Lower lobe of right lung (tissue), 2 donors: ENCODE data around the gene SOBP. TPM values are rescaled to one million over a fixed set of nuclear protein-coding genes. Genes with fewer than 3 reads are reported as not detected.

Source experiments
- ATAC-seq, 2 donors: fragments of 200-7000 bp; cut with Tn5 transposase; one replicate each; pipeline ENCODE4 v1.9.1; 2020 to 2022; ENCODE audit warnings: mild to moderate bottlenecking in 2 of 2, moderate library complexity in 2 of 2
- DNase-seq: peaks from one replicate; pipeline ENCODE4 v3.0.0-alpha.2; 2020
- H3K27ac ChIP-seq: fragments of 200-600 bp; one replicate; pipeline ENCODE4 v1.8.0; 2022
- H3K27me3 ChIP-seq: fragments of 200-600 bp; one replicate; pipeline ENCODE4 v1.8.0; 2022; ENCODE audit warnings: low read depth
- H3K36me3 ChIP-seq: fragments of 200-600 bp; one replicate; pipeline ENCODE4 v1.8.0; 2022; ENCODE audit warnings: mild to moderate bottlenecking
- H3K4me1 ChIP-seq: fragments of 200-600 bp; one replicate; pipeline ENCODE4 v1.8.0; 2022
- H3K4me3 ChIP-seq: fragments of 200-600 bp; one replicate; pipeline ENCODE4 v1.8.0; 2022; ENCODE audit warnings: mild to moderate bottlenecking
- H3K9me3 ChIP-seq: fragments of 200-600 bp; one replicate; pipeline ENCODE4 v1.8.0; 2022
- CTCF ChIP-seq: fragments of 200-600 bp; IDR thresholded peaks from one replicate; pipeline ENCODE4 v1.8.0; 2022; ENCODE audit warnings: antibody characterized with exemption, mild to moderate bottlenecking
- intact Hi-C: fragments of 100-400 bp; cut with DNase I; formaldehyde crosslinking; loops from one replicate; pipeline ENCODE4 v1.11.0; 2022
- total RNA-seq: library from RNA; stranded (reverse); fragmentation: NEBNext Ultra II Directional; extraction: Animal tissue kit (Norgen Biotek cat#: 25700); gene quantifications from one replicate; pipeline ENCODE4 v1.2.1, GENCODE V29; 2021
- donor health status: DM: no; HTN: yes; CAD: no; lungs with severe emphysema.

Gene SOBP
- total RNA-seq, 1 donor from 2014 or later: 6.9 TPM

- ATAC-seq: peak; percentile 96 to 98
- Histone ChIP-seq H3K4me3 (no peak overlapping the region), H3K36me3 (no peaks in the 10 kb centered on the region), H3K27ac (no peak overlapping the region), H3K4me1 (peaks cover 17% of the 10 kb centered on the region), H3K9me3 (no peaks in the 10 kb centered on the region), H3K27me3 (no peaks in the 10 kb centered on the region)
- peak; percentile 88 for DNase-seq
- intact Hi-C loops: no loop called here
- TF ChIP-seq CTCF: peak; percentile 86
Observed at GRCh38 chr6:107674995-107675738, 185.2 kb downstream of the SOBP start.

- Histone ChIP-seq H3K4me3 (no peak overlapping the region), H3K9me3 (no peaks in the 10 kb centered on the region), H3K27ac (no peak overlapping the region), H3K27me3 (no peaks in the 10 kb centered on the region), H3K36me3 (no peaks in the 10 kb centered on the region), H3K4me1 (peaks cover 11% of the 10 kb centered on the region)
- ATAC-seq: no peak
- TF ChIP-seq CTCF: no peak
- intact Hi-C loops: no loop called here
- DNase-seq: no peak
Observed at GRCh38 chr6:107676042-107676441, 186.1 kb downstream of the SOBP start.

GRCh38 chr6:107677399-107677798 lies 187.5 kb downstream of the SOBP start:
- TF ChIP-seq CTCF: no peak
- intact Hi-C loops: no loop called here

GRCh38 chr6:107679457-107679856 lies 189.5 kb downstream of the SOBP start:
- no peak for ATAC-seq

More at GRCh38 chr6:107677399-107677798, 187.5 kb downstream of the SOBP start:
- DNase-seq: no peak
- H3K4me3 ChIP-seq: no peak overlapping the region
- no peaks in the 10 kb centered on the region for H3K9me3 ChIP-seq
- ATAC-seq: no peak
- no peaks in the 10 kb centered on the region for H3K27me3 ChIP-seq
- no peaks in the 10 kb centered on the region for H3K36me3 ChIP-seq
- H3K27ac ChIP-seq: no peak overlapping the region
- peaks cover 4% of the 10 kb centered on the region for H3K4me1 ChIP-seq

GRCh38 chr6:107682721-107683120 lies 192.8 kb downstream of the SOBP start:
- H3K4me3 ChIP-seq: no peak overlapping the region
- H3K4me1 ChIP-seq: no peaks in the 10 kb centered on the region
- H3K9me3 ChIP-seq: no peaks in the 10 kb centered on the region
- no peak for TF ChIP-seq CTCF
- no peaks in the 10 kb centered on the region for H3K27me3 ChIP-seq
- intact Hi-C loops: no loop called here
- no peaks in the 10 kb centered on the region for H3K36me3 ChIP-seq
- ATAC-seq (no peak), DNase-seq (no peak)
- H3K27ac ChIP-seq: no peak overlapping the region

More at GRCh38 chr6:107679457-107679856, 189.5 kb downstream of the SOBP start:
- no peak for DNase-seq
- no peak for TF ChIP-seq CTCF
- H3K27ac ChIP-seq: no peak overlapping the region
- no peaks in the 10 kb centered on the region for H3K27me3 ChIP-seq
- no peak overlapping the region for H3K4me3 ChIP-seq
- H3K4me1 ChIP-seq: peaks cover 4% of the 10 kb centered on the region
- H3K9me3 ChIP-seq: no peaks in the 10 kb centered on the region
- intact Hi-C loops: no loop called here
- H3K36me3 ChIP-seq: no peaks in the 10 kb centered on the region
